ENCODE measurements around the gene CCDC85C. TPM values are rescaled to one million over a fixed set of nuclear protein-coding genes. Genes with fewer than 3 reads are reported as not detected.

Gene CCDC85C
- total RNA-seq, 1 experiment from 2014 or later = 42.3 TPM

- Histone ChIP-seq H3K36me3 (ENCODE audit: control insufficient read depth in 1 of 2, insufficient read depth in 2 of 2, low read length in 2 of 2) (no peaks in the 10 kb centered on the region), H3K27ac (ENCODE audit: low read depth, low read length) (no peak overlapping the region), H2AFZ (ENCODE audit: low read depth, low read length, poor library complexity, severe bottlenecking) (no peak overlapping the region), H3K9ac (ENCODE audit: low read length) (no peak overlapping the region), H3K9me2 (ENCODE audit: insufficient read depth) (no peaks in the 10 kb centered on the region), H3K9me3 (ENCODE audit: control insufficient read depth in 1 of 2, insufficient read depth in 1 of 2, low read depth in 1 of 2, low read length in 2 of 2) (no peaks in the 10 kb centered on the region), H3K4me3 (replicated peaks in 1 of 2; ENCODE audit: low read depth in 1 of 2, low read length in 2 of 2) (no peak overlapping the region), H3K4me2 (ENCODE audit: low read length) (no peak overlapping the region), H4K20me1 (ENCODE audit: insufficient read depth) (no peaks in the 10 kb centered on the region), H3K79me2 (ENCODE audit: insufficient read depth, low read length) (peaks cover 45% of the 10 kb centered on the region), H3K4me1 (ENCODE audit: control insufficient read depth in 1 of 2, insufficient read depth in 2 of 2, low read length in 2 of 2) (peaks cover 49 to 54% of the 10 kb centered on the region in 2 experiments), H3K27me3 (ENCODE audit: insufficient read depth, low read length) (no peaks in the 10 kb centered on the region)
- no peak for ATAC-seq
- intact Hi-C loops (cut with micrococcal nuclease) = no loop called here
- DNase-seq (ENCODE audit: low read depth, low spot score) = no peak
- BruUV-seq (replicated peaks) = no TSS peak
- CTCF ChIA-PET = no interaction called here
- TF ChIP-seq CTCF (IDR thresholded peaks at IDR 0.05 in 2 of 3, conservative IDR thresholded peaks at IDR 0.05 in 1 of 3; ENCODE audit: borderline replicate concordance in 1 of 3, insufficient read depth in 1 of 3, low read depth in 2 of 3, low read length in 2 of 3) = no peak
- TF ChIP-seq REST (IDR thresholded peaks at IDR 0.05; ENCODE audit: low read depth) = no peak
- no peak for TF ChIP-seq YY1 (IDR thresholded peaks at IDR 0.05; ENCODE audit: extremely low read depth, insufficient replicate concordance, low read depth, low read length)
- TF ChIP-seq SP1 (IDR thresholded peaks at IDR 0.05; ENCODE audit: low read depth) = no peak
- no peak for TF ChIP-seq ELF1 (IDR thresholded peaks at IDR 0.05; ENCODE audit: borderline replicate concordance, low read depth)
- no peak for TF ChIP-seq RAD21 (IDR thresholded peaks at IDR 0.05; ENCODE audit: low read depth)
- no peak for TF ChIP-seq EGR1 (IDR thresholded peaks at IDR 0.05; ENCODE audit: low read depth)
- no peak for TF ChIP-seq CEBPB (IDR thresholded peaks at IDR 0.05; ENCODE audit: low read depth)
- no peak for TF ChIP-seq ZFX (IDR thresholded peaks at IDR 0.05)
- TF ChIP-seq POLR2AphosphoS5 (IDR thresholded peaks at IDR 0.05; ENCODE audit: low read depth, low read length) = no peak
- no peak for TF ChIP-seq ATF3 (IDR thresholded peaks at IDR 0.05)
- TF ChIP-seq EZH2phosphoT487 (IDR thresholded peaks at IDR 0.05; ENCODE audit: borderline replicate concordance) = no peak
- no peak for TF ChIP-seq EZH2 (IDR thresholded peaks at IDR 0.05)
- no peak for TF ChIP-seq TCF7L2 (IDR thresholded peaks at IDR 0.05; ENCODE audit: borderline replicate concordance, extremely low read depth, insufficient read depth, insufficient read length)
- TF ChIP-seq FOSL1 (IDR thresholded peaks at IDR 0.05; ENCODE audit: low read depth) = no peak
- no peak for TF ChIP-seq POLR2A (IDR thresholded peaks at IDR 0.05; ENCODE audit: borderline replicate concordance, extremely low read depth, insufficient read depth, insufficient read length)
- TF ChIP-seq ZBTB33 (IDR thresholded peaks at IDR 0.05; ENCODE audit: extremely low read depth, insufficient replicate concordance, low read length) = no peak
- POLR2A ChIA-PET = no interaction called here
- RAD21 ChIA-PET (ENCODE audit: low non-redundant PET in 1 of 2, low total read pairs in 2 of 2, uncharacterized antibody in 2 of 2, unreplicated experiment in 2 of 2) = no interaction called here
Observed at GRCh38 chr14:99564256-99564925, 39.6 kb downstream of the CCDC85C start.

Measured in HCT116 (cell line).